HG02623 (cell line): ENCODE results near the gene AGXT.

Source experiments
- ATAC-seq: cut with Tn5 transposase; IDR thresholded peaks from one replicate; pipeline ENCODE4 v1.9.1; 2021; ENCODE audit warnings: moderate library complexity; ENCODE audit not compliant: unreplicated experiment

AGXT gene

DNA sequence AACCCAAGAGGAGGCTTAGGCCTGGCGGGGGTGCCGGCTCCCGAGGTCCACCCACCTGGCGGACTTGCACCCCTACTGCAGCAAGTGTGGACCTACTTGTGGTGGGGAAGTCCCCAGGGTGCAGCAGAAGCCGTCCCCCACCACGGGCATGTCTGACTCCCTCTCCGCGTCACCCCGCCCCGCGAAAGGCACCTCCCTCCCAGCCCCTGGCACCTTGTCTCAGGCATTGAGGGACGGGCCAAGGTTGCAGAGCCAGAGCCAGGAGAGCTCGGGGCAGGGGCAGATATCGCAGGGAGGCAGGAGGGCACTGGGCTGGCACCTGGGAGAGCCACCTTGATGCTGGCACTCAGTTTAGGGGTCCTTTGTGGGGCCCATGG lies 56.6 kb downstream of the AGXT start:
- no peak for ATAC-seq

DNA sequence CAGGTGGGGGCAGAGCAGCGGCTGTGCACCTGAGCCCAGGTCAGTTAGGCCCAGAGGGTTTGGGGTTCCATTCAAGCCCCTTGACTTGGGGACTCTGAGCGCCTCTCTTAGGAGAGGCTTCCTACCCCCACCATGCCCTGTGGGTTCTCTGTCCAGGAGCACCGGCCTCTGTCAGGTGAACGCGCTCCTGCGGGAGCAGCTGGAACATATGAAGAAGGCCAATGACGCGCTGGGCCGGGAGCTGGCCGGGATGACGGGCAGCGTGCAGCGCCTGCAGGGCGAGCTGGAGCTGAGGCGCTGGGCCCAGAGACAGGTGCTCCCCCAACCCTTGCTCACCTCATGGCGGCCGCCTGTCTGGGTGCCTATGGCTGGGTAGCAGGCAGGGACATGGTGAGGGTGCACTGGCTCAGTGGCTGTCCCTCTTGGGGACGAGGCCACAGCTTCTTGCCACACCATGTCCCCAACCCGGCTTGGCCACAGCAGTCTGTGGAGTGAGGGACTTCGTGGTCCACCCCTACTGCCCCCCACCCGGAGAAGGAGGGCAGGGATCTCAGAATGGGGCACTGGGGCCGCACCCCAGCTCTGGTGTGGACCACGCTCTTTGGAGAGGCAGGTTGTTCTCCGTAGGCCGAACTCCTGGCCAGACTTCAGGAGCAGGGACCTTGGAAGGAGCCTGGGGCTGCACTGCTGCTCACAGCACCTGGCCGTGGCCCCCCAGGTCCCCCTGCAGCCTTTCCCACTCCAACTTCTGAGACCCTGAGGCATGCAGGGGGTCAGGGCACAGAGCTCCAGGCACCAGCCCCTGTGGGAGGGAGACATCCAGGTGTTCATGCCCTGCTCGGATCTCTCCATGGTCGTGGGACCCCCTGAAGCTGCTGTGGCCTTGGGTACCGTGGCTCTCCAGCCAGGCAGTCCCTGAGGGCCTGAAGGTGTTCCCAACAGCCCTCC lies 57.2 kb downstream of the AGXT start:
- ATAC-seq, result no peak

DNA sequence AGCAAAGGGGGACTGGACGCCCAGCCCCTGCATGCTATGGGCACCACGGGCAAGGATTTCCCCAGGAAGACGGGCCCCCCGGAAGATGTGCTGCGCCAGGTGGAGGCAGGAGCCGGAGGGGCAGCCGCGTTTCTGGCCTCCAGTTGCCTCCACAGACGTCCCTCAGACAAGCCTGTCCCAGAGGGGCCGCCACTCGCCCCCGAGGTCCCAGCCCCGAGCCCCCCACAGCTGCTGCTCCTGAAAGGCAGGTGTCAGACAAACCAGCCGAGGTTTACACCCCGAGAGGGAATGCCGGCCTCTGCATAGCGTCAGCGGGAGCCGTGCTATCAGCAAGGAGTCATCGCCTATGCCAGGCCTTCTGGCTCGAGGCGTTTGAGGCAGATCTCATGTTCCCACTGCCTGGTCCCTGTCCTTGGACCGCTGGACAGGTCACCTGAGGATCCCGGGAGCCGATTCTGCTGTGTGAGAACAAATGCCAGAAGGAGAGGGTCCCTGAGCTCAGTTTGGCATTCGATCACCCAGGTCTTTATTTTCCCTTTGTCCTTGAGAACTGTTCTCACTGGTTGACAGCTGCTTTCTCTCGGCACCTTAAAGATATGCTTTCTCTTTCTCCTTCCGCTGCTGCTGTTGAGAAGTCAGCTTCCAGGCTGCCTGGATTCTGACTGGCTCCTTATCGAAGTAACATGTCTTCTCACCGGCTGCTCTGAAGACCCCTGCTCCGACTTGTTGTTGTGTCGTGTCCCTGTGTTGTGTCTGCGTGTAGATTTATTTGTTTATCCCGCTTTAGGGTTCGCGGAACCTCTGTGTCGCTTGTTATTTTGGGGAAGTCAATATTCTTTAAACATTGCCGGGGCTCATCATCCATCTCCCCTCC lies 58.1 kb downstream of the AGXT start:
- ATAC-seq, result no peak

DNA sequence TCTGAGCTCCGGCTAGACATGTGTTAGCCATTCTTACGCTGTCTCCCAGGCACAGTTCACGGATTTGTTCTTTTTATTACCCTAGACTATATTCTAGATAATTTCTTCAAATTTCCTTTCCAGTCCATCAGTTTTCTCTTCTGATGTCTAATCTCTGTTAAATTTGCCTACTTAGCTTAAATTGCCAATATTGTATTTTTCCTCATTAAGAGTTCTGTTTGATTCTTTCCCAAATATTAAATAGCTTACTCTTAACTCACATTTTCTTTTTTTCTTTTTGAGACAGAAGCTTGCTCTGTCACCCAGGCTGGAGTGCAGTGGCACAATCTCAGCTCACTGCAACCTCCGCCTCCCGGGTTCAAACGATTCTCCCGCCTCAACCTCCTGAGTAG lies 58.8 kb downstream of the AGXT start:
- no peak for ATAC-seq

DNA sequence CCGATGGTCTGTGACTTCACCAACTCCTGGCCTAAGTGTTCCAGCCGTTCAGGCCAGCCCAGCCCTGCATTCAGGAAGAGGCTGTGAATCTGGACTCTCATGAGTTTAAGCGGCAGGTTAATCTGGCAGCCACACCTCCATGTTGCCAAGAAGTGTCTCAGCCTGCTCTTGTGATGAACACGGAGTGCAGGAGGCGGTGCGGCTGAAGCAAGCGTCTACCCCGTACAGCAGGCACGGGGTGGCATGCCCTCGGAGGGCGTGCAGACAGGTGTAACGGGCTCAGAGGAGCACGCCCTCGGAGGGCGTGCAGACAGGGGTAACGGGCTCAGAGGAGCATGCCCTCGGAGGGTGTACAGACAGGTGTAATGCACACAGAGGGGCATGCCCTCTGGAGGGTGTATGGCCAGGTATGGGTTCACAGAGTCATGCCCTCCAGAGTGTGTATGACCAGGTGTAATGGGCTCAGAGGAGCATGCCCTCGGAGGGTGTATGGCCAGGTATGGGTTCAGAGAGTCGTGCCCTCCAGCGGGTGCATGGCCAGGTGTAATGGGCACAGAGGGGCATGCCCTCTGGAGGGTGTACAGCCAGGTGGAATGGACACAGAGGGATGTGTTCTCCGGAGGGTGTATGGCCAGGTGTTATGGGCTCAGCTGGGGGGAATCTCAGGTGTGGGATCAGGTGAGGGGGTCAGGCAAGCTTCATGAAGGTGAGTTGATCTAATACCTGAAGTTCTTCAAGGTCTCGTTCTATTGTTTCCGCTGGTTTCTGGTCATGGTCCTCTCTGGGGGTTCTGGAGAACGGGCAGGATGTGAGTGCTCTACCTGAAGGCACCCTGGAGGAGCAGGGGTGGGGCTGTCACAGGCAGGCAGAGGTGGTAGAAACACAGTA lies 60.1 kb downstream of the AGXT start:
- ATAC-seq, result no peak

DNA sequence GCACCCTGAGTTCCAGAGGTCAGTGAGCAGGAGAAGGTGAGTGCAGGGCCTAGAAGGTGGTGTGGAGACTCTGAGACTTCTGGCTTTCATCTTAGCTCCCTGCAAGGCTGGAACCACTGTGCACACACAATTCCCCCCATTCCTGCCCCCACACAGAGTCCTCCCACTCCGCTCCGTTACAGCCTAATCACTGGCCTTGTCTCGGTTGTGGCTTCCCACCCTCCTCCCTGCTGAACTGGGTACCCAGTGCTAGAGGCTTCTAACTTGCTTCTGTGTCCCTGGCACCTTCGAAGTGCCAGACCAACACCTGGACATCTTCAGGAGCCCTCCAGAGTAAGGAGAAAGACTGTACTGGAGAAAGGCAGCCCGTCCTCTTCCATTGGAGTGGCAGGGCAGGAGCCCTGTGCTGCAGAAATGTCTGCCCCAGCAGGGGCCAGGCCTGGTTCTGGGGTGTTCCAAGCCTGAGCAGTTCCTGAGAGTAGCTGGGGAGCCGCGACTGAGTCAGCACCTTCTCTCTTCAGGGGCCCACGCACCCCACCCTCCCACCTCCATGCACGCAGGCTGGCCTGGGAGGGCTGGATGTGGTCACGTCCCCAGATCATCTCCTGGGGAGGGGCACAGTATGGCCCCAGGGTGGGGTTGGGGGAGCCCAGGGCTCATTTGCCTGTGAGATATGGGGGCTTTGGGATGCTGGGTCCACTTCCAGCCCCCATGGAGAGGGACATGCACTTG lies 60.9 kb downstream of the AGXT start:
- ATAC-seq, result no peak
